GM18505 (cell line): ENCODE results near the gene LOC128125822.

ENCODE experiments used
- ATAC-seq: cut with Tn5 transposase; IDR thresholded peaks from one replicate; pipeline ENCODE4 v1.9.1; 2021; ENCODE audit not compliant: unreplicated experiment
- POLR2A ChIP-seq: IDR thresholded peaks from 4 replicates; pipeline ENCODE4 v1.6.1; 2011; ENCODE audit warnings: borderline replicate concordance; ENCODE audit not compliant: insufficient read depth, insufficient read length; ENCODE audit errors: extremely low read depth

The LOC128125822 gene

DNA sequence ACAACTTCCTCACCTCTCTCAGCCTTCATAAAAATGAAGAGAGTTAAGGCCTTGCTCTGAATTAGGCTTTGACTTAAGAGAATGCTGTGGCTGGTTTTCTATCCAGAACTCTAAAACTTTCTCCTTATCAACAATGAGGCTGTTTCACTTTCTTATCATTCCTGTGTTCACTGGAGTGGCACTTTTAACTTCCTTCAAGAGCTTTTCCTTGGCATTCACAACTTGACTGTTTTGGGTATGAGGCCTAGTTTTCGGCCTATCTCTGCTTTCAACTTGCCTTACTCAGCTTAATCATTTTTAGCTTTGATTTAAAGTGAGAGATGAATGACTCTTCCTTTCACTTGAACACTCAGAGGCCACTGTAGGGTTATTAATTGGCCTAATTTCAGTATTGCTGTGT, 4.3 kb upstream of the LOC128125822 start:
- ATAC-seq, result no peak

DNA sequence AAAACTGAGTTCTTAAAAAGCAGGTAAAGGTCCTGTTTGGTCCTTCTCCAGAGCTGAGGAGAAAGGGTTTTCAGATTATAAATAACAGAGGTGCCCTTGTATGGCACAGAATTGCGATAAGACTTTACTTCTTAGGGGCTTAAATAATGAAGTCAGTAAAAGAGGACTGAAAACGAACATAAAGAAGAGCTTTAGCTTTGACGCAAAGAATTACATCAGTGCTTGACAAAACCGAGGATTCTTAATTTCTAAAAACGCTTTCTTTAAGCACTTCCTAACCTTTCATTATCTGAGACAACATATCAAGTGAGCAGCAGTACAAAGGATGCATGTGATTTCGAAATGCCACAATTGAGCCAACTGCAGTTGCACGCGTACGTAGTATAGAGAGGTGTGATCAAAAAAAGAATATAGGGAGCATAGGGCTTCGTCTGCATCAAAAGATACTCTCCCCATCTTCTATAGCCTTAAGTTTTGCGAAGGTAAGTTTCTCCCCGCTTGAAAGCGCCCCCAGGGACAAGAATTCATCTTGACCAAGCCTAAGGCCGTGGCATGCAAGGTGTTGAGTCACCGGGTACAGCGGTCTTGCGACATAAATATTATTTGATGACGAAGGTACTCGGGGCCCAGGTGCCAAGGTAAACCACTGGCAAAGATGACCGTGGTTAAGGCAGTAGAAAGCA, 778 bp upstream of the LOC128125822 start:
- no peak for ATAC-seq
- TF ChIP-seq POLR2A, result no peak

More for the DNA sequence above, 4.3 kb upstream of the LOC128125822 start:
- TF ChIP-seq POLR2A, result no peak

DNA sequence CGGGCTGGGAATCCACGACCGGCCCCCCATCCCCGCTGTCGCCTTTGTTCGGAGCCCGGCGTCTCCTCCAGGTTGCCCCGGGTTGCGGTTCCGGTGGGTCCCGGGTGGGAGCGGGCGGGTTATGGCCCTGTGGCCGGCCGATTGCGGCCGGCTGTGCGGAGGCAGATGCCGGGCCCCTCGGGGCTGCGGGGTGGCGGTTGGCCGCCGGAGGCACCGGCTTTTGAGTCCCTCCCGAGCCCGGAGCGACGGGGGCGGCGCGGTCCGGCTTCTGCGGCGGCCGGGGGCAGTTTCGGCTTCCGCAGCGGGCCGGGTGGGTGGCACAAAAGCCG, 431 bp downstream of the LOC128125822 start:
- TF ChIP-seq POLR2A, result no peak
- ATAC-seq, result peak; percentile 3

DNA sequence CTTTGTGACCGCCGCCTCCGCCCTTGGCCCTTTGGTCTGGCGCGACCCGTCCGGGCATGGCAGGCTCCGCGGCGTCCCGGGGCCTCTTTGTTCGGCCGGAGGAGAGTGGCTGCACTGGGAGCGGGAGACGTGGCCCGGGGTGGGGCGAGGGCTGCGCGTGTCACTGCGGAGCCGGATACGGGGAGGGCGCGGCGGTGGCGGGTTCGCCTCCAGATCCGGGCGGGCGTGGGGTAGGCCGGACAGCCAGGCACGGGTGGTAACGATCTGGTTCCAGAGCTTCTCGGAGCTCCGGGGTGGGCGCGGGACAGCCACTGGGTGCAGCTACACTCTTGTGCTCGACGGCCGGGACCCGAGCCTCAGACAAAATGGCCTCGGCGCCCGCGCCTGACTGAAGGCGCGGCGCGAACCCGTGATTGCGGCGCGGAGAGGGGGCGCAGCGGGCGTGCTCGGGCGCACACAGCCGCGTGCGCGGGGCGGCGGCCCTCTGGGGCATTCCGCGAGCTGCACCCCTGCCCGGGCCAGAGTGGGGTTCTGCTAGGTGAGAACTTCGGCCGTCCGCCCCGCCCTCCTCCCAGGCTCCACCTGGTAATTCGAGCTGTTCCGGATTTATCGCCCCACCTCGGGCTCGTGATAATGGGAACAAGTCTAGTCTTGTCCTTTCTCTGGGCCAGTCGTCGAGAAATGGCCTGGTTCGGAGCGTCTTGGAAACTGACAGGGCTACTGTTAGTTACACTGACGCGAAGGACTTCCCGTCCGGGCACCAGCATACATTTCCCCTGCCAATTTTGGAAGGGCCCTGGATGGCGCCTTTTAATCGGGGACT, 1.0 kb downstream of the LOC128125822 start:
- peak; percentile 39 for ATAC-seq
- peak; percentile 92 for TF ChIP-seq POLR2A

DNA sequence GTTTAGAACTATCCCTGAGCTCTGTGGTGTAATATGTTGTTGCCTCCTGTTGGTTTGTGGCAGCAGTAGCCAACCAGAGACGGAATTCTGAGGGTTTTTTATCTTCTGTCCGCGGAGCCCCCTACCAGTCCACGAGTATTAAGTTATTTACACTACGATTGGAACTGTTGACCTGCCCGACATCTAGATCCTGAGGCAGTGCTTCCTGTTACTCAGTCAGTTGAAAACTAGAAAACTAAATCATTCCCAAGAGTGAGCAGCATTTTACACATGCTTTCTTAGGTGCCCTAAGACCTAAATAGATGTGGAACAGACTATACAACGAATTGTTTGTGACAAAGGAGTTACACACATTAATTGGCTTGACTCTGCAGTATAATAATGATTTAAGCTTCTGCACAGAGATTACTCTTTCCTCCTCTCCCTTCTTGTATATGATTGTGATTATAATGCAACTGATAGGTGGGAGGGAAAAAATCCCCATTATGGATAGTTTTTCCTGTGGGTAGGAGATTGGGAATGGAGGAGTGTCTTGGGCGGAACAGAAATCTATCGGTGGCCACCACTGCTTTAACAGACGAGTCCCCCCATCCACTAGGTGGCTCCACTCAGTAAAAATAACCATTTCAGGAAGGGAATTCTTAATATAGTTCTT, 1.7 kb downstream of the LOC128125822 start:
- TF ChIP-seq POLR2A, result no peak
- peak; percentile 3 for ATAC-seq

DNA sequence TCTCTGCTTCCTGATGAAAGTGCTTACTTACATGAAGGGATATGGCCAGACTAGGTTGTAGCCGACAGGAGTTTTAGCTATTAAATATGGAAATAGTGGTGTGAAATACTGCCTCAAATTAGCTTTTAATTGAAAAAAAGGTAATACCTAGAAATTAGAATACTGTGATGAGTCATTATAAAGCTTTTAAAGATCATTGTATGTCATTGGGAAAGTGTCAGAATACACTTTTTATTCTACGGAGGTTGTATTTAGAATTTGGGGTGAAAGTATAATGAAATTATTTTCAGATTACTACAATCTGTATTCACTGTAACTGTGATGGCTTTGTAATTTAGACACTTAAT, 2.2 kb downstream of the LOC128125822 start:
- no peak for ATAC-seq
- TF ChIP-seq POLR2A, result no peak

DNA sequence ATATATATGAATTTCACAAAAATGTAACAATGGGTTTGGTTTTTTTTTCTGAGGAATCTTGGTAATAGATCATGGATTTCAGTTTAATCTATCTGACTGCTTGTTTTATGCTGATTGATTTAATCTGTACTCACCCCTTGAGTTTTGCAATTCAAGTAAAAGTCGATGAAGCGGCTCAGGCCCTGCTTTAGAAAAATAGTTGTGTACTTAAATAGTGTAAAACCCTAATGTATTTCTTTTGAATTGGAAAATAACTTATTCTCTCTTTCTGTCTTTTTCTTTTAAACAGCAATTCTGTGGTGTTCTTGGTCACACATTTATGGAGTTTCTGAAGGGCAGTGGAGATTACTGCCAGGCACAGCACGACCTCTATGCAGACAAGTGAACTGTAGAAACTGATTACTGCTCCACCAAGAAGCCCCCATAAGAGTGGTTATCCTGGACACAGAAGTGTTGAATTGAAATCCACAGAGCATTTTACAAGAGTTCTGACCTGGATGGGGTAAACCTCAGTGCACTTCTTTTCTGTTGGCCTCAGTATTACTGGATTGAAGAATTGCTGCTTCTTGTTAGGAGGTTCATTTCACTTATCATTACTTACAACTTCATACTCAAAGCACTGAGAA, 4.0 kb downstream of the LOC128125822 start:
- ATAC-seq, result no peak
- TF ChIP-seq POLR2A, result no peak

- no peak for ATAC-seq
- no peak for TF ChIP-seq POLR2A
Measured at GRCh38 chr6:63576985-63577712, 4.9 kb downstream of the LOC128125822 start.

GRCh38 chr6:63578757-63579156, 6.5 kb downstream of the LOC128125822 start:
- ATAC-seq, result no peak
- TF ChIP-seq POLR2A, result no peak

DNA sequence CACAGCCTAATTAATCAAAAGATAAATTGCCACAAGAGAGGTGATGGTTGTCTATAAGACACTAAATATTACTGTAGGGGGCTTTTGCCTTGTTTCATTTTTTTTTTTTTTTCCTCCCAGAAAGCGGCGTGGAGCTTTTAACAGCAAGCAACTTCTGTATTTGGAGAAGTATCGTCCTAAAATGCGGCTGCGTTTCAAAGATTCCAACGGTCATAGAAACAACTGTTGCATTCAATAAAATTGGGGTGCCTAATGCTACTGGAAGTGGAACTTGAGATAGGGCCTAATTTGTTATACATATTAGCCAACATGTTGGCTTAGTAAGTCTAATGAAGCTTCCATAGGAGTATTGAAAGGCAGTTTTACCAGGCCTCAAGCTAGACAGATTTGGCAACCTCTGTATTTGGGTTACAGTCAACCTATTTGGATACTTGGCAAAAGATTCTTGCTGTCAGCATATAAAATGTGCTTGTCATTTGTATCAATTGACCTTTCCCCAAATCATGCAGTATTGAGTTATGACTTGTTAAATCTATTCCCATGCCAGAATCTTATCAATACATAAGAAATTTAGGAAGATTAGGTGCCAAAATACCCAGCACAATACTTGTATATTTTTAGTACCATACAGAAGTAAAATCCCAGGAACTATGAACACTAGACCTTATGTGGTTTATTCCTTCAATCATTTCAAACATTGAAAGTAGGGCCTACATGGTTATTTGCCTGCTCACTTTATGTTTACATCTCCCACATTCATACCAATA, 7.8 kb downstream of the LOC128125822 start:
- no peak for TF ChIP-seq POLR2A
- no peak for ATAC-seq

GRCh38 chr6:63580704-63580961, 8.4 kb downstream of the LOC128125822 start:
- no peak for TF ChIP-seq POLR2A
- no peak for ATAC-seq

DNA sequence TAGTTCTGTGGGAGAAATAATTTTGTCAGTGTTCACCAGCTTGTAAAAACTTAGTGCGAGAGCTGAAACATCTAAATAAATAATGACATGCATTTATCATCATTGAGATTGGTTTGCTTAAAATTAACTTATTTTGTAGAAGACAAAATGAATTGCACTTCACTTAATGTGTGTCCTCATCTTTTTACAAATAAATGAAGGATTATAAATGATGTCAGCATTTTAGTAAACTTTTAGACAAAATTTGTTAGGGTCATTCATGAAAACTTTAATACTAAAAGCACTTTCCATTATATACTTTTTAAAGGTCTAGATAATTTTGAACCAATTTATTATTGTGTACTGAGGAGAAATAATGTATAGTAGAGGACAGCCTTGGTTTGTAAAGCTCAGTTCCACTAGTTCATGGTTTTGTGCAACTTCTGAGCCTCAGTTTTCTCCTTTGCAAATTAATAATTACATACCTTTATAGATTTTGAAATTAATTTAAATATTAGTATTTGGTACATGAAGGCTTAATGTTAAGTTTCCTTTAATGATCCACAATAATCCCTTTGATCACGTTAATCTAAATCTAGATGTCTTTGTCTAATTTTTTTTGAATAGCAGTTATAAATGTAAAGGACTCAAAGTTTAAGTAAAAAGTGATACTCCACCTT, 9.2 kb downstream of the LOC128125822 start:
- no peak for ATAC-seq
- no peak for TF ChIP-seq POLR2A
